OCI-LY7 (cell line): ENCODE data around the gene BMPR2.

Experiments
- EZH2phosphoT487 ChIP-seq: fragments of 200-600 bp; sonication (generic); IDR thresholded peaks from 2 replicates; pipeline ENCODE4 v1.6.1; 2018; ENCODE audit warnings: low read depth, borderline replicate concordance, mild to moderate bottlenecking, mixed run types, antibody characterized with exemption, low read length, moderate library complexity, mixed read lengths
- TF ChIP-seq, protein P1 (sequence below): fragments of 200-600 bp; sonication (generic); conservative IDR thresholded peaks from 2 replicates; pipeline ENCODE4 v1.5.1; 2014; ENCODE audit warnings: mild to moderate bottlenecking, antibody characterized with exemption, low read length, moderate library complexity, mixed read lengths

- TF ChIP-seq, protein P1, sequence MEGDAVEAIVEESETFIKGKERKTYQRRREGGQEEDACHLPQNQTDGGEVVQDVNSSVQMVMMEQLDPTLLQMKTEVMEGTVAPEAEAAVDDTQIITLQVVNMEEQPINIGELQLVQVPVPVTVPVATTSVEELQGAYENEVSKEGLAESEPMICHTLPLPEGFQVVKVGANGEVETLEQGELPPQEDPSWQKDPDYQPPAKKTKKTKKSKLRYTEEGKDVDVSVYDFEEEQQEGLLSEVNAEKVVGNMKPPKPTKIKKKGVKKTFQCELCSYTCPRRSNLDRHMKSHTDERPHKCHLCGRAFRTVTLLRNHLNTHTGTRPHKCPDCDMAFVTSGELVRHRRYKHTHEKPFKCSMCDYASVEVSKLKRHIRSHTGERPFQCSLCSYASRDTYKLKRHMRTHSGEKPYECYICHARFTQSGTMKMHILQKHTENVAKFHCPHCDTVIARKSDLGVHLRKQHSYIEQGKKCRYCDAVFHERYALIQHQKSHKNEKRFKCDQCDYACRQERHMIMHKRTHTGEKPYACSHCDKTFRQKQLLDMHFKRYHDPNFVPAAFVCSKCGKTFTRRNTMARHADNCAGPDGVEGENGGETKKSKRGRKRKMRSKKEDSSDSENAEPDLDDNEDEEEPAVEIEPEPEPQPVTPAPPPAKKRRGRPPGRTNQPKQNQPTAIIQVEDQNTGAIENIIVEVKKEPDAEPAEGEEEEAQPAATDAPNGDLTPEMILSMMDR = no peak
- no peak for TF ChIP-seq EZH2phosphoT487
Observed at GRCh38 chr2:202545931-202546330, 169.8 kb downstream of the BMPR2 start.
